ENCODE data around the gene ZC3H13.

Gene ZC3H13

GRCh38 chr13:45933203-45933908 is 119.2 kb downstream of the ZC3H13 start:
- FAIRE-seq = no peak

GRCh38 chr13:45932676-45933075 is 119.9 kb downstream of the ZC3H13 start:
- FAIRE-seq = no peak

GRCh38 chr13:45932172-45932571 is 120.4 kb downstream of the ZC3H13 start:
- no peak for FAIRE-seq

- no peak for FAIRE-seq
Observed at GRCh38 chr13:45931211-45931610, 121.3 kb downstream of the ZC3H13 start.

GRCh38 chr13:45930177-45930576 is 122.4 kb downstream of the ZC3H13 start:
- no peak for FAIRE-seq

- no peak for FAIRE-seq
Observed at GRCh38 chr13:45928843-45929242, 123.7 kb downstream of the ZC3H13 start.

- no peak for FAIRE-seq
Observed at GRCh38 chr13:45928176-45928575, 124.4 kb downstream of the ZC3H13 start.

- no peak for FAIRE-seq
Observed at GRCh38 chr13:45926741-45927140, 125.8 kb downstream of the ZC3H13 start.

- no peak for FAIRE-seq
Observed at GRCh38 chr13:45925151-45925550, 127.4 kb downstream of the ZC3H13 start.

- FAIRE-seq = no peak
Observed at GRCh38 chr13:45921162-45921736, 131.3 kb downstream of the ZC3H13 start.

- no peak for FAIRE-seq
Observed at GRCh38 chr13:45918597-45918996, 133.9 kb downstream of the ZC3H13 start.

GRCh38 chr13:45917019-45917418 is 135.5 kb downstream of the ZC3H13 start:
- FAIRE-seq = no peak

GRCh38 chr13:45915686-45916439 is 136.7 kb downstream of the ZC3H13 start:
- FAIRE-seq = no peak

- no peak for FAIRE-seq
Observed at GRCh38 chr13:45909673-45910072, 142.9 kb downstream of the ZC3H13 start.

GRCh38 chr13:45909089-45909488 is 143.5 kb downstream of the ZC3H13 start:
- no peak for FAIRE-seq

- FAIRE-seq = no peak
Observed at GRCh38 chr13:45907503-45907902, 145.0 kb downstream of the ZC3H13 start.
